SU-DHL-6 (cell line): ENCODE results near the gene BHLHA9.

Source experiments
- H2AFZ ChIP-seq: fragments of 200-600 bp; sonication (generic); 2 replicates; pipeline ENCODE4 v1.6.1; 2014; ENCODE audit warnings: low read depth, mild to moderate bottlenecking, moderate library complexity, mixed read lengths, antibody characterized with exemption, low read length; ENCODE audit not compliant: severe bottlenecking
- H3F3A ChIP-seq: fragments of 200-600 bp; shearing (Covaris generic); 2 replicates; pipeline ENCODE4 v1.6.0; 2016; ENCODE audit warnings: antibody characterized with exemption, mild to moderate bottlenecking; ENCODE audit not compliant: insufficient read depth
- H3K27ac ChIP-seq: fragments of 200-600 bp; sonication (generic); 2 replicates; pipeline ENCODE4 v1.5.1; 2016; ENCODE audit warnings: low read depth, mild to moderate bottlenecking, low read length, moderate library complexity, mixed read lengths
- H3K27me3 ChIP-seq: fragments of 200-600 bp; sonication (generic), shearing (Covaris generic); 2 replicates; pipeline ENCODE4 v1.6.0; 2014; ENCODE audit warnings: mild to moderate bottlenecking, low read length
- H3K36me3 ChIP-seq: fragments of 200-600 bp; sonication (generic); 2 replicates; pipeline ENCODE4 v1.6.1; 2014; ENCODE audit warnings: mild to moderate bottlenecking, low read length, mixed read lengths
- H3K4me2 ChIP-seq: fragments of 300-600, 200-600 bp; shearing (Covaris generic), sonication (generic); 2 replicates; pipeline ENCODE4 v1.6.0; 2014; ENCODE audit warnings: low read length, low read depth, mild to moderate bottlenecking; ENCODE audit not compliant: poor library complexity, severe bottlenecking
- H3K4me3 ChIP-seq: fragments of 200-600 bp; sonication (generic); 2 replicates; pipeline ENCODE4 v1.5.1; 2014; ENCODE audit warnings: antibody characterized with exemption, low read length, mild to moderate bottlenecking, mixed read lengths; ENCODE audit not compliant: insufficient read depth, poor library complexity, severe bottlenecking
- H3K79me2 ChIP-seq: fragments of 200-600 bp; sonication (generic); 2 replicates; pipeline ENCODE4 v1.6.1; 2014; ENCODE audit warnings: mild to moderate bottlenecking, low read length, moderate library complexity; ENCODE audit not compliant: insufficient read depth
- H3K9ac ChIP-seq: fragments of 200-600 bp; sonication (generic); 2 replicates; pipeline ENCODE4 v1.7.0; 2014; ENCODE audit warnings: mild to moderate bottlenecking, low read length
- H3K9me2 ChIP-seq: fragments of 200-600 bp; sonication (generic); replicated peaks from 2 replicates; pipeline ENCODE4 v1.6.1; 2014; ENCODE audit warnings: low read length; ENCODE audit not compliant: insufficient read depth
- H3K9me3 ChIP-seq: fragments of 200-600 bp; sonication (generic); 2 replicates; pipeline ENCODE4 v1.6.1; 2014; ENCODE audit warnings: low read length, mixed read lengths; ENCODE audit not compliant: insufficient read depth
- H4K20me1 ChIP-seq: fragments of 200-600 bp; sonication (generic); 2 replicates; pipeline ENCODE4 v1.6.1; 2014; ENCODE audit warnings: low read depth, mild to moderate bottlenecking, antibody characterized with exemption, low read length, moderate library complexity, mixed read lengths
- CTCF ChIP-seq: fragments of 200-600 bp; sonication (generic); IDR thresholded peaks from one replicate; pipeline ENCODE4 v1.5.1; 2017; ENCODE audit warnings: antibody characterized with exemption, mild to moderate bottlenecking, low read length, moderate library complexity; ENCODE audit not compliant: insufficient read depth, poor library complexity, severe bottlenecking
- EZH2phosphoT487 ChIP-seq: fragments of 200-600 bp; sonication (generic), shearing (Covaris generic); conservative IDR thresholded peaks from 2 replicates; pipeline ENCODE4 v1.6.1; 2018; ENCODE audit warnings: mild to moderate bottlenecking, antibody characterized with exemption, low read length, moderate library complexity, mixed read lengths

The BHLHA9 gene

GRCh38 chr17:1232331-1232730, 37.9 kb upstream of the BHLHA9 start:
- TF ChIP-seq EZH2phosphoT487 (no peak), CTCF (no peak)
- Histone ChIP-seq H3K36me3 (peaks cover 4% of the 10 kb centered on the region; the same call in 1 of the 2 replicates), H3F3A (0 out of 2 replicates have a peak, but pooled peaks cover 4% of the 10 kb centered on the region), H3K9me3 (no peaks in the 10 kb centered on the region), H3K9ac (no peak overlapping the region), H3K79me2 (peaks cover 10% of the 10 kb centered on the region), H2AFZ (no peak overlapping the region), H3K9me2 (no peaks in the 10 kb centered on the region), H3K4me2 (no peak overlapping the region), H3K27ac (no peak overlapping the region), H3K27me3 (no peaks in the 10 kb centered on the region), H3K4me3 (no peak overlapping the region), H4K20me1 (peaks cover 4% of the 10 kb centered on the region; the same call in 1 of the 2 replicates)

- H3K9ac ChIP-seq = no peak overlapping the region
- no peak overlapping the region for H2AFZ ChIP-seq
Measured at GRCh38 chr17:1232786-1233185, 37.5 kb upstream of the BHLHA9 start.

GRCh38 chr17:1234455-1234854, 35.8 kb upstream of the BHLHA9 start:
- Histone ChIP-seq H3K36me3 (no peaks in the 10 kb centered on the region), H3K9ac (no peak overlapping the region), H2AFZ (no peak overlapping the region), H3K4me2 (no peak overlapping the region), H3K27ac (no peak overlapping the region), H3K9me2 (no peaks in the 10 kb centered on the region), H4K20me1 (no peaks in the 10 kb centered on the region), H3K4me3 (no peak overlapping the region), H3K79me2 (no peaks in the 10 kb centered on the region), H3K9me3 (no peaks in the 10 kb centered on the region), H3F3A (no peaks in the 10 kb centered on the region), H3K27me3 (no peaks in the 10 kb centered on the region)
- TF ChIP-seq EZH2phosphoT487 = no peak
- TF ChIP-seq CTCF = no peak

More at GRCh38 chr17:1232786-1233185, 37.5 kb upstream of the BHLHA9 start:
- Histone ChIP-seq H3K27me3 (no peaks in the 10 kb centered on the region), H3F3A (0 out of 2 replicates have a peak, but pooled peaks cover 4% of the 10 kb centered on the region), H3K79me2 (peaks cover 6% of the 10 kb centered on the region), H3K27ac (no peak overlapping the region), H3K36me3 (no peaks in the 10 kb centered on the region), H3K4me3 (no peak overlapping the region), H3K9me3 (no peaks in the 10 kb centered on the region), H3K9me2 (no peaks in the 10 kb centered on the region), H4K20me1 (no peaks in the 10 kb centered on the region), H3K4me2 (no peak overlapping the region)
- TF ChIP-seq EZH2phosphoT487 (no peak), CTCF (no peak)
